Right kidney (tissue), 1 donor: ENCODE results near the gene ASIC2.
"Not testable (repeated sequence)": the region's sequence is repeated elsewhere in the genome, so short reads cannot be mapped to it uniquely, and the experiment has no call there.

Experiments
- DNase-seq: peaks from one replicate; pipeline ENCODE4 v3.0.0-alpha.2; 2016

The ASIC2 gene

DNA sequence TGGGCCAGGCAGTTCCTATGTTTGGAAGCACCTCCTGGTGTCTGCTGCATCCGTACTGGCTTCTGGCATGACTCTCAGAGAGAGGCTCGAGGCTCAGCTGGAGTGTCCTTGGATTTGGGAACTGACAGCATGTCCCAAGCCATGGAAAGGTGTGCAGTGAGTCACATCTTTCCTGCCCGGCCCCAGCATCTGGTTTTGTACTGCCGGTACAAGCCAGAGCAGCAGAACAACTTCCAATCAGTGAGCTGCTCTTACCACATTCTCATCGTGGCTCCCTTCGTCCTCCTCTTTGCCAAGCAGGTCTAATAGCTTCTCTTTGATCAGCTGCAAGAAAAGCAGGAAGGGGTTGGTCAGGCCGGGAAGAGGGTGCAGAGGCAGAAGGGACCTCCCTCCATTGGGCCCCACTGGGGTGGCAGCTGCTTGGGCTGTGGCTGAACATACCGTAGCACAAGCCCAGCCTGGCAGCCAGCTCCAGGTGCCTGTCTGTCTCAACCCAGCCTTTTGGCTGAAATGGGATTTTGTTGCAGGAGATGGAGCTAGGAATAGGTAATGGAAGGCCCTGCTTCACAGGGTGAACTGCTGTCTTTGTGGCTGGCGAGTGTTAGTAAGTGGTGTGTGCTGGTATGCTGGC lies 277.3 kb downstream of the ASIC2 start:
- DNase-seq = no peak

DNA sequence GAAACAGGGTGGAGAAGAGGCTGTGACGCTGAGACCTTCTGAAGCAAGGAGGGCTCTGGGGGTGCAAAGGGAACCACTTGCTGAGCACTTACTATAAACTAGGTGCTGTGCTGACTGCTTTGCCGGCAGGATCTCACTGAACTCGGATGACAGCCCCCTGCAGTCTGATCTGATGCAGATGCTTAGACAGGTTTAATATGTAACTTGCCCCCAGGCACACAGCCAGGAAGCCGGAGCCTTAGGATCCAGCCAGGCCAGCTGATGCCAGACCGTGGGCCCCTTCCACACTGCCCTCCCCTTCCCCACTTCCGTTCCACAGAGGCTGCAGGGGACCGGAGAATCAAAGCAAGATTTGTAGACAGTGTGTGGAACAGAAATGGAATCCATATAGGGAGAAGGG lies 278.3 kb downstream of the ASIC2 start:
- peak; percentile 18 for DNase-seq

DNA sequence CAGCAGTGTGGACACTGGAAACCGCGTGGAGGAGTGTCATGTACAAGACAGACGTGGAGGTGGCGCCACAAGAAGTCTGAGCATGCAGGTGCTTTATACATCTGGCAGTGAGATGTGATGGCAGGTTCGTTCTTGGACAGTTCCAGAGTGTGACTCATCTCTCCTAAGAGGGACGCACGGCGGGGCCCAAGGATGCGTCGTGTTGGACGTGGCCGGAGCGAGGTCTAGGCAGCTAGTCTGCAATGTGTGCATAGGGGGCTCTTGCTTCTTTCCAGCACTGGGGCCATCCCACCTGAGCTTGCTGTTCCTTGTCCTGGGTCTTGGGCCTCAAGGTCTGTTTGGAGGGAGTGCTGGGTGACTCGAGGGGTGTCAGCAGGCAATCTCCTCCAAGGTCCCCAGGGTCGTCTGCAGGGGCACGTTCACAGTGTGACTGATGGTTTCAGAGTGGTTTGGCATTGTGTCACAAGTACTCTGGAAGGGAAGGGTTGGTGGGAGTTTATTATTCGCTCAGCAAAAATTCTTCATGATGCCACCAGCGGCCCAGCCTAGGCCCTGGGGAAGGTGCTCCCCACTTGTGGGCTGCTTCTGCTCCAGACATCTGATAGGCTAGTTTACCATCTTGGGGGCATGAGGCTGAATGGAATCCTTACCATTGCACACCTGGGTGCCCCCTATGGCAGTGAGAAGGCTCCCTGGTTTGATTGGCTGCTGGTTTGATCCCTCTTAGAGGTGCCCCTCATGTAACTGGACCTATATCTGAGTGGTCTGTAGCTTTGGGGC lies 279.3 kb downstream of the ASIC2 start:
- DNase-seq = no peak

DNA sequence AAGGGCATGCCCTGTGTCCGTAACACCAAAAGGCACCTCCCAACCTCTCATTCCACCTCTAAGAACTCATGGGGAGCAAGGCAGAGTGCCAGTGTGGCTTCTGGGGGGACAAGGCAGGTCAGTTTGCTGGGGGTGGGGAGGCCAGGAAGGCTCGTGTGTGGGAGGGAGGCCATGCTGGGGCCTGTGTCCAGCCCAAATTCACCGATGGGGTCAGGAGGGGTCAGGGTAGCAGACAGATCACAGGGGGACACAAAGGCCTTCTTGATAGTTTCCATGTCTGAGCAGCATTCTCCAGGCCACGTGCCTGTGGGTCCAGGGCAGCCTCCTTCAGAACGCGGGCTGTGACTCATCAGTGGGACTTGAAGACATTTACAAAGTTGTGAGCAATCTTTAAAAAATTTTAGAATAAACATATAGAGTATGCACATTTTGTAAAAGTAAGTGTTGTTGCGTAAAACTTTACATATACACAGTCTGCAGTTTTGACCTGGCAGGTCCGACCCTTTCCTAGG lies 280.5 kb downstream of the ASIC2 start:
- DNase-seq = no peak

DNA sequence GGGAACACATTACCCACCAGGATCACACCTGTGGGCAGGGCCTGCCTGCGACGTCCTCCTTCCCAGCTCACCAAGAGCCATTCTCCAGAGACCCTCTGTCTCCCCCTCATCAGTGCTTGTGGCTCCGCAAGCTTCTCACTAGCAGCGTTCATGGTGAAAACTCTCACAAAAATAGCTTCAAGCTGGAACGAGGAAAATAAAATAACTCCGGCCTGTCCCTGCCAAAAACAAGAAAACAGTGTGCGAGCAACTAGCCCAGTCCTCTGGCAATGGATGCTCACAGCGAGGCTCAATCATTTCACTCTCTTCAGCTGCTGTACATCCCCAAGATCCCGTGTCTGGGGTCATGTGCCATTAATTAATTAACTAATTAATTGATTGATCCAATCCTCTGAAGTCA lies 283.5 kb downstream of the ASIC2 start:
- no peak for DNase-seq

DNA sequence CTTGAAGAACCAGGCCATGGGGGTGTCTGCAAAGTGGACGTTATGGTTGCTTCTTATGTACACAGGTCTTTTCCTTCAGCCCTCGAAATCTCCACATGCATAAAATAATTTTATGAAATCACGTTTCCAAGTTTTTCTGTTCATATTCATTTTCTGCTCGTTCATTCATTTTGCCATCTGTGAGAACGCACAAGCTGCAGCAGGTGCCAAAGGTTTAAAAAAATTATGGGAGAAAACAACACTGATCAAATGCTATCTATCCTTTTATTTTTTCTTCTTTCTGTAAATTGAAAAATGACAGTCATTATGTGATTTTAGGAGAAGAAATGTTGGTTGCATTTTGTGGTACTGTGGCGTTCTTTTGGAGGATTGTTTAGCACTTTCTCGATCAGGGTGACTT lies 285.9 kb downstream of the ASIC2 start:
- DNase-seq = no peak

DNA sequence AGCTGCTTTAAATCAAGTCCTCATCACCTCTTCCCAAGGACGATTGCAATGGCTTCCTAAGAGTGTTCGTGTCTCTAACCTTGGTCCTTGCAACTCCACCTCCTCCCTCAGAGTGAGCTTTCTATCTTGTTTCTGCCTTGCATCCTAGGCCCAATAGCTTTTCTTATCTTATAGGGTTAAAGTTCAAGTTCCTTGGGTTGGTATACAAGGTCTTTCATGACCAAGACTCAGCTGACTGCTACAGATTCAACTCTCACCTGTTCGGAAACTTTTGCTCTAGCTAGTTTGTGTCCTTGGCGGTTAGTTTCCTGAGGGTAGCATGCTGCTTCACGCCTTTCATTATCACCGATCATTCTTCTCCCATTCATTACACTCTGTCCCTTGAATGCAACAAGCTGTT lies 290.8 kb downstream of the ASIC2 start:
- no peak for DNase-seq

DNA sequence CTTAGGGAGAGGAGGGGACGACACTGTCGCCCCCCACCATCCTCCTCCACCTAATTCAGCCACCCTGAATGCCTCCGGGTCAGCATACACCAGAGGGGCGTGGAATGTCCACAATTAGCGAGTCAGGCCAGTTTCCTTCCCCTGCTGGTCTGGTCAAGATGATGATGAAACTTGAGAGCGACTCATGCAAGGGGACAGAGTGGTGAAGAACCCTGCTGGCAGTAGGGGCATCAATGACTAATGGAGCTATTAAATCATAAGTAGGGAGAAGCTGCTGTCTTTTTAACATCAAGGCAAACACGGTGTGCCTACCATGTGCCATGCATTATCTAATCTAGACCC lies 294.2 kb downstream of the ASIC2 start:
- no peak for DNase-seq

DNA sequence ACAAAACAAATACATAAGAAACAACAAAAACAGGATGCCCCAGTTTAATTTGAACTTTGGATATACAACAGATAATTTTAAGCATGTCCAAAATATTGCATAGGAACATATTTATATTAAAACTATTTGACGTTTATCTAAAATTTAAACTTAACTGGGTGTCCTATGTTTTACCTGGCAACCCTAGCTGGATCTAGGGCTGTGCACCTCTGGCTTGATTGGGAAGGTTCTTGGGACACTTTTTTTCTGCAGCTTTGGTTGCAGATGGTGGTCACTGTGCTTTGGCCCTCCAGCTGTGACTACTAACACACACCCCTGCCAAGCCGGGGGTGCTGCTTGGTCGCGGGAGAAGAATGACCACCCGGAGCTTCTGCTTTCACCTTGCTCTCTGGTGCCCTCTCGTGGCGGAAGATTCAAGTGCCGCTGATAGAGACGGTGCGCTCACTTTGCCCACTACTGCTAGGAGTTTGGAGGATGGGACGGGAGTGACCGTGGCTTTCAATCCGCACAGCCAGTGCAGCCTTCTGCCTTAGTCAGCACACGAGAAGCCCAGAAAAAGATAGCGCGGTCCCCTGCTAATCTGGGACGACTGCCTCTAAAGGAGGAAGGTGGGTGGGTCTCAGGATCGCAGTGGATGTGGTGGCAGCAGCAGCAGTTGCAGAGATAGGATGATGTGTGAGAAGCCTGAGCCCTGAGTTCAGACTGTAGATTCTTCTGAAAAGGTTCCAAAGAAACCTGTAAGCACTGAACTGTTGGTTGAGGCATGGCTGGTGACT lies 294.8 kb downstream of the ASIC2 start:
- peak; percentile 68 for DNase-seq

DNA sequence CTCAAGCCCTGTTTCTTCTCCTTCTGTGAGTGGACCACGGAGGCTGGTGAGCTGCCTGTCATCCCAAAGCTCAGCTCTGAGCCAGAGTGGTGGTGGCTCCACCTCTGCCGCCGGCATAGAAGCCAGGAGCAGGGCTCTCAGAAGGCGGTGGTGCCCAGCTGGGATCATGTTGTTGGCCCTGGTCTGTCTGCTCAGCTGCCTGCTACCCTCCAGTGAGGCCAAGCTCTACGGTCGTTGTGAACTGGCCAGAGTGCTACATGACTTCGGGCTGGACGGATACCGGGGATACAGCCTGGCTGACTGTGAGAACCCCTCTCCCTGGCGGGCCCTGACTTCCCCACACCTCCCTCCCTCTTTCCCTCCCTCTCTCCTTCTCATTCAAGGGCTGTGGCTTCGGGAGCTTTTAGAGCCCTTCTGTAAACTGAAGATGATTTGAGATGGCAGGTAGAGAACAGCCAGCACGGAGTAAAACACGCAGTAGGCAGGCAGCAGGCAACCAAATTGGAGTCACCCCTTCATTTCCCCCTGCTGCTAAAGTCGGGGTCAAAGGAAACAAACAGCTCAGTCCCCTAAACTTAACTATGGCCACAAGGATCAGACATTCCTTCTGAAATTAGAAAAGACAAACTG lies 297.6 kb downstream of the ASIC2 start:
- DNase-seq = no peak

DNA sequence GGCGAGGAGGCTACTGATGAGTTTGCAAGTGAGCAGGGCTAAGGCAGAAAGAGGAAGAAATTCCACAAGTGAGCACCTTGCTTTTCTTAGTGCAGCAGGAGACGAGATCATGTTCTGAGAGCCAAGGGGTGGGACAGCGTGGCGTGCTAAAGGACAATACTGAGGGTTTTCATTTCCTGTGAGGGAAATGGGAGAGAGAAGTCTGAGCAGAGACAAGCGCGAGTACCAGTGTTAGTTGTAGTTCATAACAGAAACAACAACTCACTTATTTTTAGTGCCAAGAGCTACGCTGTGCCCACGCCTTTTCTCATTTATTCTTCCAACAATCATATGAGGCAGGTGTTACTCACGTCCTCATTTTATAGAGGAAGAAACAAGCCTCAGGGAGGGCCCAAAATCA lies 299.1 kb downstream of the ASIC2 start:
- DNase-seq = no peak

DNA sequence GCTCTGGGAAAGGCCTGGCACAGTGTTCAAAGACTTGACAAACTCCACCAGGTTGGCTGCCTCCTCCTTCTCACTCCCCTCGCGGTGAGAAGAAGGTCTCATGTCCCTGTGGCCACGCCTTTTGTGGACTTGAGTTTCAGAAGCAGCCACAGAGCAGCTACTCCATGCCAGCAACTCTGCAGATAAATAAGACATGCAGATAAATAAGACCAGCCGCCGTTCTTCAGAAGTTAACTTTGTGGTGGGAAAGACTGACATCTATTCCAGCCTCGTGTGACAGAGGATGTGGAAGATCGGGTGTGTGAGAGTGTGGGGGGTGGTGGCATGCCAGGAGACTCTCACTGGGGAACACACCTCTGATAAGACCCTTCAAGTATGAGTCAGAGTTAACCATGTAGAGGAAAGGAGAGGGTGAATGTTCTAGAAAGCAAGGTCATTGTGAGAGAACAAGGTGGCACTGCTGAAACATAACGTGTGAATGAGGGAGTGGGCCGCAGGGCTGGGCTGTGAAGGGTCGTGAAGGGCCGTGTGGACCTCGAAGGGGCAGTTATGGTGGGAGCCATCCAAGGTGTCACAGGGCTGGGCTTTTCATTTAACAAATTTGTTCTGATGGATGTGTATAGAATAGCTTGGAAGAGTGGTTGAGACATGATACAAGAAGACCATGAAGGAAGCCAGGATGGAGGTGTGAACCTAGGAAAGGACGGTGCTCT lies 300.6 kb downstream of the ASIC2 start:
- no peak for DNase-seq

DNA sequence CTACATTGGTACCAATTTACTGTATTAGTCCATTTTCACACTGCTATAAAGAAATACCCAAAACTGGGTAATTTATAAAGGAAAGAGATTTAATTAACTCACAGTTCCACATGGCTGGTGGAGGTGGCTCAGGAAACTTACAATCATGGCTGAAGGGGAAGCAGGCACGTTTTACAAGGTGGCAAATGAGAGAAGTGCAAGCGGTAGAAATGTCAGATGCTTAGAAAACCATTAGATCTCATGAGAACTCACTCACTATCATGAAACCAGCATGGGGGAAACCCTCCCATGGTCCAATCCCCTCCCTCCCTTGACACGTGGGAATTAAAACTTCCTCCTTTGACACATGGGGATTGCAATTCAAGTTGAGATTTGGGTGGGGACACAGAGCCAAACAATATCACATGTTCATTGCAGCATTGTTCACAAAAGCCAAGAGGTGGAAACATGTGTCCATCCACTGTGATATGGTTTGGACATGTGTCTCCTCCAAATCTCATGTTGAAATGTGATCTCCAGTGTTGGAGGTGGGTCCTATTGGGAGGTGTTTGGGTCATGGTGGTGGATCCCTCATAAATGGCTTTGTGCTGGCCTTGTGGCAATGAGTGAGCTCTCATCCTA lies 304.5 kb downstream of the ASIC2 start:
- DNase-seq = no peak

DNA sequence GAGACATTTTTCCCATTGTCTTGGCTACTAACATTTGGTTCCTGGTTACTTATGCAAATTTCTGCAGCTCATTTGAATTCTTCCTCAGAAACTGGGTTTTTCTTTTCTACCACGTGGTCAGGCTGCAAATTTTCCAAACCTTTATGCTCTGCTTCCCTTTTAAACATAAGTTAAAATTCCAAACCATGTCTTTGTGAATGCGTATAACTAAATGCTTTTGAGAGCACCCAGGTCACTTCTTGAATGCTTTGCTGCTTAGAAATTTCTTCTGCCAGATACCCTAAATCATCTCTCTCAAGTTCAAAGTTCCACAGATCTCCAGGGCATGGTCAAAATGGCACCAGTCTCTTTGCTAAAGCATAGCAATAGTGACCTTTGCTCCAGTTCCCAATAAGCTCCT lies 305.2 kb downstream of the ASIC2 start:
- not testable (repeated sequence) for DNase-seq

DNA sequence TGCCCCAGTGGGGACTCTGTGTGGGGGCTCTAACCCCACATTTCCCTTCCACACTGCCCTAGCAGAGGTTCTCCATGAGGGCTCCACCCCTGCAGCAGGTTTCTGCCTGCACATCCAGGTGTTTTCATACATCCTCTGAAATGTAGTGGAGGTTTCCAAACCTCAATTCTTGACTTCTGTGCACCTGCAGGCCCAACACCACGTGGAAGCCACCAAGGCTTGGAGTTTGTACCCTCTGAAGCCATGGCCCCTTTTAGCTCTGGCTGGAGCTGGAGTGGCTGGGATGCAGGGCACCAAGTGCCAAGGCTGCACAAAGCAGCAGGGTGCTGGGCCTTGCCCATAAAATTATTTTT lies 305.7 kb downstream of the ASIC2 start:
- not testable (repeated sequence) for DNase-seq

DNA sequence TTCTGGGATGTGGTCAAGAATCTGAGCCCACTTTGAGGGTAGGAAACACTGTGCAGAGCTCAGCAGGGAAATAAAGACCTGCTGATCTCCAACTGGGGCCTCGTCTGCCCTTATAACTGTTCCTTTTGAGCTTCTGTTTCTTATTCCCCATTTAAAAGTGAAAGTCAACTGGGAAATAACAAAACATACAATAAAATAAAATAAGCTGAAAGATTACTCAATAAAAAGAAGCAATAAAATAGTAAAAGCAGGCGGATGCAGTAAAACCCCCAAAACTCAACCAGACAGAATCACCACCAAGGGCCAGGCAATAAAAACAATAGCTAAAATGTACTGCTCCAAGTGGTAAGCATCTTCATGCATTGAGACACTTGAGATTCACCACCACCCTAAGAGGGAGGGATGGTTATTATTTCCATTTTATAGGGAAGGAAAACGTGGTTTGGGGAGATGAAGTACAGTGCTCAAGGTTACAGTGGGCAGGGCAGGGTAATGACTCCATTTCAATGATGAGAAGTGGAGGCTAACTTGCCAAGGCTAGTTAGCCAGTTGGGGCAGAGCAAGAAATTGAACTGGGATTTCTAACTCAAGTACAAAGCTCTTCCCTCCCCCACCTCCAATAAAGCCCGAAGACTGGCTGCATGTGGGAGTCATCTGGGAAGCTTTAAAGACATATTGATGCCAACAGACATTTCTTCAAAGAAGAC lies 307.9 kb downstream of the ASIC2 start:
- DNase-seq = no peak

DNA sequence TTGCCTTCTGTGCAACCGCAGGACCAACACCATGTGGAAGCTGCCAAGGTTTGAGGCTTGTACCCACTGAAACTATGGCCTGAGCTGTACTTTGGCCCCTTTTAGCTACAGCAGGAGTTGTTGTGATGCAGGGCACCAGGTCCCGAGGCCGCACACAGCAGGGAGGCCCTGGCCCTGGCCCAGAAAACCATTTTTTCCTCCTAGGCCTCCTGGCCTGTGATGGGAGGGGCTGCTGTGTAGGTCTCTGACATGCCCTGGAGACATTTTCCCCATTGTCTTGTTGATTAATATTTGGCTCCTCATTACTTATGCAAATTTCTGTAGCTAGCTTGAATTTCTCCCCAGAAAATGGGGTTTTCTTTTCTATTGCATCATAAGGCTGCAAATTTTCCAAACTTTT lies 311.5 kb downstream of the ASIC2 start:
- DNase-seq = not testable (repeated sequence)

DNA sequence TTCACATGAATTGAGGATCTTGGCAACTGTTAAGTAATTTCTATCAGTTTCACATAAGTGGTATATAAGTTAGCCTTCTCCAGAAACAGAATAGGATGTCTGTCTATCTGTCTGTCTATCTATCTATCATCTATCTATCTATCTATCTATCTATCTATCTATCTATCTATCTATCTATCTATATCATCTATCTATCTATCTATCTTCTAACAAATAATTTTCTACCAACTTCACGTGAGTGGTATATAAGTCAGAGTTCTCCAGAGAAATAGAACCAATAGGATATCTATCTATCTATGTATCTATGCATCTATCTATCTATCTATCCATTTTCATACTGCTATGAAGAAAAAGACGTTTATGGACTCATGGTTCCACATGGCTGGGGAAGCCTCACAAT lies 312.9 kb downstream of the ASIC2 start:
- no peak for DNase-seq

DNA sequence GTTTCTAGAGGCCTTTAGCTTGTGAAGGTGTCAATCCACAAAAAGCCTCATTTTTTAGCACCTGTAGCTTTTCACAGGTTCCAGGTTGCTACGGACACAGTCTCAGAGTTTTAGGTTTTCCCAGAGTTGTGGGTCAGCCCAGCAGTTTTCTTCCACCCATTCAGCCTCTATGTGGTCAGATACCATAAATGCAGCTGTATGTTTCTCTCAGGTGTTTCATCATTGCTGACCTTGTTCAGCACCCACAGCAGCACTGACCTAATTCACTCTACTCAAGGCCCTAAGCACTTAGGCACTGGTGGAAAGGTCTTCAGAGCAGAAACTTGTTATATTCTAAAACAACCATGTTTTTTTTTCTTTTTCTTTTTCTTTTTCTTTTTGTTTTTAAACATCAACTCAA lies 316.5 kb downstream of the ASIC2 start:
- no peak for DNase-seq

DNA sequence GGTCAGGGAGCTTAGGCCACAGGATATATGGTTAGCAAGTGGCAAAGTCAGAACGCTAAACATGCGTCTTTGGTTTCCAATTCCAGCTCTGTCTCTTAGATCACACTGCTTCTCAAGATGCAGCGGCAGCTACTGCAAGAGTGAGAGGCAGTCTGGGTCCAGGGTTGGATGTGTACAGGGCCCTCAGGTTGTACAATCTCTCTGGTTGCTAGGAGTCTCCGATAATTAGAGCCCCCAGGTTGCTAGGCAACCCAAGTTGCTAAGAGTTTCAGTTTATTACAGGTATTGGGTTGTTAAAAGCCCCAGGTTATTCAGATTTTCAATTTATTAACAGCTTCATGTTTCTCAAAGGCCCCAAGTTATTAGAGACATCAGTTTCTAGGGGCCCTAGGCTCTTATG lies 317.0 kb downstream of the ASIC2 start:
- no peak for DNase-seq

DNA sequence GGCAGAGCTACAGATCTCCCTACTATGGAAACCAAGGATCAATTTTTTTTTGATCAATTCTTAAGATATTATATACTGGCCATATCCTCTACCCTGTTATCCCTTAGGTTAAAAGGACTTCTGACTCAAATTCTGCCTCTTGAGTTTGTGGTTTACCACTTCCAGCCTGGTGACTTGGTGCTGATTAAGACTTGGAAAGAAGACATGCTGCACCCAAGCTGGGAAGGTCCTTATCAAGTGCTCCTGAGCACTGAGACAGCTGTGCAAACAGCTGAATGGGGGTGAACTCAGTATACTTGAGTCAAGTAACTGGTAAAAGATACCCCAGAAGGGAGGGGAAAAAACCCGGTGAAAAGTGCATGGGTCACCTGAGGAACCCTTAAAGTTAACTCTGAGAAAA lies 321.9 kb downstream of the ASIC2 start:
- DNase-seq = no peak
